Measurements from ENCODE around the gene CRABP2. TPM values are rescaled to one million over a fixed set of nuclear protein-coding genes. Genes with fewer than 3 reads are reported as not detected.

Gene CRABP2
- total and polyA plus RNA-seq, 2 donors, result 25.3 to 37.9 TPM

DNA sequence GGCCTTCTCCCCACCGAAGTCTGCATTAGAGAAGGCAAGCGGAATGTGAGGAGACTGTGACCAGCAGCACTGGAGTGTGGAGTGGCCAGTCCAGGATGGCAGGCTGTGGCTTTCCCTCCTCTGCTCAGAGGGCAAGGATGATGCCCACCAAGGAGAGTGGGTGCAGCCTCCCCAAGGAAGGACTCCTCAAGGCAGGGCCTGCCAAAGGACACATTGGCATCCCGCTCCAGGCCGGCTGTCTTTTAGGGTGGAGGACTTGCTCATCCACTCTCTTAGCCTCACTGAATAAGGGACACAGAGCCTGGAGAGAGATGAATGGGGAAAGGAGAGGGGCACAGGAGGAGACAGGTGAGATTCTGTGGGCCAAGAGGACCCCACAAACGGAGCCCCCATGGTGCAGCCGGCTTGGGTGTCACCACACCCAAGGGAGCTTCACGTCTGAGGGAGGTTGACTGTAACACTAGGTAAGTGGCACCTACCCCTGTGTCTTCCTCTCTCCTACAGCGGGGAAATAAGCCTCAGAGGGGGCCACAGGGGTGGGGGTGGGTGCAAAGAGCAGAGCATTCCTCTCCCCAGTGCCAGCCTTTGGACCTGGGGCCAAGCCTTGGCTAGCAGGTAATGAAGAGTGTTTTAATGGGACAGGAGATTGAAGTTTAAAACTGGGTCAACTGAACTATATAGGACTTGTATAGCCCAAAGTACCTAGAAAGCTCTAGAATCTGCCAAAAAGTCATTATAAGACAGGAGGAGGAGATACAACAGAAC, 24.0 kb downstream of the CRABP2 start:
- DNase-seq (ENCODE audit: extremely low spot score), result no peak
- WGBS, result 79% methylated on average over 8 of the region's 8 CpGs

DNA sequence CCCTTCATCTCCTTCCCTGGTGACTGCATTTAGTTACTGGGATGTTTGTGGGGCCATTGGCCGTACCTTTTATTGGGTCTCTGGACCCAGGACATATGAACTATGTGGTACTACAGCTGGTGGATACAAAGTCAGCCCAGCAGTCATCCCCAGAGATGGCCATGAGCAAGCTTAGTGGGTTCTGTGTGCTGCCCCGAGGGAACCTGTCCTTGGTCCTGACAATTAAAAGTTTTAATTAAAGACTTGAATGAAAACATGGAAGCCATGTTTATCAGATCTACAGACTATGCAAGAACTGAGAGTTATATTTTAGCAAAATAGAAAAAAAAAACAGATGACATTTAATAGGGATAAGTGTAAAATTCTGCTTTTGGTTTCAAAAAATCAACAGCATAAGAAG, 25.3 kb downstream of the CRABP2 start:
- no peak for DNase-seq (ENCODE audit: extremely low spot score)
- Histone ChIP-seq H3K36me3 (ENCODE audit: insufficient read depth) (no peaks in the 10 kb centered on the region), H3K4me1 (ENCODE audit: insufficient read depth) (no peaks in the 10 kb centered on the region), H3K4me3 (ENCODE audit: low read depth, low read length) (no peak overlapping the region), H3K27ac (ENCODE audit: low read depth) (no peak overlapping the region)
- 47% methylated on average over 2 of the region's 2 CpGs for WGBS

More for the DNA sequence above, 24.0 kb downstream of the CRABP2 start:
- no peak overlapping the region for H3K27ac ChIP-seq (ENCODE audit: low read depth)
- H3K4me1 ChIP-seq (ENCODE audit: insufficient read depth), result no peaks in the 10 kb centered on the region
- no peaks in the 10 kb centered on the region for H3K36me3 ChIP-seq (ENCODE audit: insufficient read depth)
- H3K4me3 ChIP-seq (ENCODE audit: low read depth, low read length), result no peak overlapping the region

DNA sequence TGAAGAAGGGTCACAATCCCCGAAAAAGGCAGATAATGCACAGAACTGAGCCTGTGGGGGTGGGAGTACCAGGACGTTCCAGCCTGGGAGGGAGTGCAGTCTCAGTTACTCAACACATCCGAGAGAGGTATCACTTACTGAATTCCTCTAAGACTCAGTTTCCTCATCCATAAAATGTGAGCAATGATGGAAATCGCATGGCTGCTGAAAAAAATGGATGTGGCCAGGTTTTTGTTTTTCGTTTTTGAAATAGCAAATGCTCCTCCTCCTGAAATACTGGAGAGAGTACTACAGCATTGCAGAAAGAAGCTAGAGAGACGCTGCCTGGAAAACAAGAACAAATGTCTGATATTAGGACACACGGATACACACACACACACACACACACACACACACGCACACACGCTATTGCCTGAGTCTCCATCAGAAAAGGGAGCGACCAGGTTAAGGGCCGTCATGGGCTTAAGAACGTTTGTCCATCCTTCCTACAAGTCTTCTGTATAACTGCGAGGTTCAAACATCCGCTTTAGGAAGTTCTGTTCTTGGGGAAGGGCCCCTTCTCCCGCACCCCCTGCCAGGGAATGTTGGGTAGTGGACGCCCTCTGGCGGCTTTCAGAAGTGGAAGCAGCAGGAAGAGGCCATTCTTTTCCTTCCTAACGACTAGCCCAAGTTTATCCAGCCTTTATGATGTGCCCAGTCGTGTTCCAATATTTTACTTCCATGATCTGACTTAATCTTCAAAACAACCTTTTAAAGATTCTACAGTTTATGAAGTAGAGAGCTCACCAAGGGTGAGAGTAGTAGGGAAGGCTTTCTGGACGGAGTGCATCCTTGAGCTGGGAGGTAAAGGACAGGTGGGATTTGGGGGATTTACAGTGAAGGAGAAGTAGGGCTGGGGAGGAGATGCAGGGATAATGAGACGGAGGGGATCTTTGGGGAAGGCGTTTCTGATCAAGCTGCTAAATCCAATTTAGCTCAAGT, 27.5 kb downstream of the CRABP2 start:
- WGBS, result 2% methylated on average over 22 of the region's 22 CpGs
- Histone ChIP-seq H3K36me3 (ENCODE audit: insufficient read depth) (no peaks in the 10 kb centered on the region), H3K27ac (ENCODE audit: low read depth) (peak overlapping the region; percentile 43), H3K4me3 (ENCODE audit: low read depth, low read length) (peak overlapping the region; percentile 49), H3K4me1 (ENCODE audit: insufficient read depth) (no peaks in the 10 kb centered on the region)
- DNase-seq (ENCODE audit: extremely low spot score), result no peak

DNA sequence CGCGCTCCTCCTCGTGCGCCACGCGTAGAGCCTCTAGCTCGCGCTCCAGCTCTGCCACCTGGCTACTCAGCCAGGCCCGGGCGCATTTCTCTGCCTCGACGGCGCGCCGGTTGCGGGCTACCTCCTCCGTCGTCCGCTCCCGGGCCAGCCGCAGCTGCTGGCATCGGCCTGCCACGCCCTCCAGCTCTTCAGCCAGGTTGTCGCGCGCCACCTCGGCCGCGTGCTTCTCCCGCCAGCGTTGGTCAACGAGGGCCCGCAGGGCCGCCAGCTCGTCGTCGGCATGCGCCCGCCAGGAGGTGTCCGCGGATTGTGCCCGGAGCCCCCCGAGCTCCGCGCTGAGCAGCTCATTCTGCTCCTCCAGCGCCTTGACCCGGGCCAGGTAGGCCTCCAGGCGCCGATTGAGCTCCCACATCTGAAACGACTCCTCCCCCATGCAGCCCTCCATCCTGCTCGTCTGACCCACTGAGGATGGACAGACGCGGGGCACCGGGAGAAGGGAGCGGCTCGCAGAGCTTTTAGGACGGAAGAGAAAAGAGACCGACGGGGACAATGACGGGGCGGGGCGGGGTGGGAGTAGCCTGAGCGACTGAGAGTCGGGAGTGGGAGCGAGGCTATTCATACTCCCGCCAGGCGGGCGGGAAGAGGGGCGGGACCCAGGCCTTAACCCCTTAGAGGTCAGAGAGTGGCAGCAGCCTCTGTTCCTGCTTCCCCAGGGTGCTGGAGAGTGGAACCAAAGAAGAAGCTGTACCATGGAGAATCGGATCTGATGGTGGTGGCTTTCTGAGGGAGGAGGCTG, 28.4 kb downstream of the CRABP2 start, which contains the start of gene NES:
Gene NES, minus strand, starts transcription at position 588 of the 796 bp plus-strand sequence. Its CDS starts 143 bp downstream, at position 445.
- no peaks in the 10 kb centered on the region for H3K36me3 ChIP-seq (ENCODE audit: insufficient read depth)
- H3K27ac ChIP-seq (ENCODE audit: low read depth), result peak within 1 kb of the TSS; percentile 55
- no peaks in the 10 kb centered on the region for H3K4me1 ChIP-seq (ENCODE audit: insufficient read depth)
- DNase-seq (ENCODE audit: extremely low spot score), result no peak
- H3K4me3 ChIP-seq (ENCODE audit: low read depth, low read length), result peak within 1 kb of the TSS; percentile 49
- 2% methylated on average over 70 of the region's 70 CpGs for WGBS

- H3K4me1 ChIP-seq (ENCODE audit: insufficient read depth), result no peaks in the 10 kb centered on the region
- peak overlapping the region; percentile 55 for H3K27ac ChIP-seq (ENCODE audit: low read depth)
- no peaks in the 10 kb centered on the region for H3K36me3 ChIP-seq (ENCODE audit: insufficient read depth)
- no peak for DNase-seq (ENCODE audit: extremely low spot score)
- 12% methylated on average over 49 of the region's 49 CpGs for WGBS
- H3K4me3 ChIP-seq (ENCODE audit: low read depth, low read length), result peak overlapping the region; percentile 49
These were observed 29.1 kb downstream of the CRABP2 start for GRCh38 chr1:156676114-156676819.

- no peaks in the 10 kb centered on the region for H3K4me1 ChIP-seq (ENCODE audit: insufficient read depth)
- peak overlapping the region; percentile 49 for H3K4me3 ChIP-seq (ENCODE audit: low read depth, low read length)
- no peak overlapping the region for H3K27ac ChIP-seq (ENCODE audit: low read depth)
- 54% methylated on average over 18 of the region's 18 CpGs for WGBS
- no peaks in the 10 kb centered on the region for H3K36me3 ChIP-seq (ENCODE audit: insufficient read depth)
- no peak for DNase-seq (ENCODE audit: extremely low spot score)
These were observed 29.9 kb downstream of the CRABP2 start for GRCh38 chr1:156675210-156676113.

DNA sequence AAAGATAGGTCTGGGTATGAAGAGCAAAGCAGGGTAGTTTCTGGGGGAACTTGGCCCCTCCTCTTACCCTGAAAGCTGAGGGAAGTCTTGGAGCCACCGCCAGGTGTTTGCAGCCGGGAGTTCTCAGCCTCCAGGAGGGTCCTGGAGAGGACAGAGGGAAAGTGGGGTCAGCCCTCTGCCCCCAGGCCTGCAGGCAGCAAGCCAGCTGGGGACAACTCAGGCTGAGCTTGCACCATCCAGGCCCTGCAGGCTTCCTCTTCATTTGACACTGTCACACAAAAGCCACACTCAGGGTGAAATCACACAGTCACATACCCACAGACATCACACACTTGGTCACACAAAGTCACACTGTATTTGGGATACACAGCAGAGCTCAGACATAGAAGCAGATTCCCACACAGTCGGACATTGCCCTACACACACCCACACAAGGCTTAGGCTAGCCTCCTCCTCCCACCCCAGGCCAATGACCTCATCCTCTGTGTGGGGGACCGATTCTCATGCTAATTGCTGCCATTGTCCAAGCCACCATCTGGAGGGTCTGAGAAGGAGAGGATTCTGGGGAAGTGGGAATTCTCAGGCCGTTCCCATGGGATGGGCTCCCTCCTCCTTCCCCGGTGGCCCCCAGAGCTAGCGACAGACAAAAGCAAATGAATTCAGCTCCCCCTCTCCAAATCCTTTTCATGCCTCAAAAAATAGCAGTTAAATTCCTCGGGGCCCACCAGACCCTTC, 31.8 kb downstream of the CRABP2 start:
- Histone ChIP-seq H3K27ac (ENCODE audit: low read depth) (no peak overlapping the region), H3K36me3 (ENCODE audit: insufficient read depth) (no peaks in the 10 kb centered on the region), H3K4me3 (ENCODE audit: low read depth, low read length) (no peak overlapping the region), H3K4me1 (ENCODE audit: insufficient read depth) (no peaks in the 10 kb centered on the region)
- DNase-seq (ENCODE audit: extremely low spot score), result no peak
- 56% methylated on average over 8 of the region's 8 CpGs for WGBS

DNA sequence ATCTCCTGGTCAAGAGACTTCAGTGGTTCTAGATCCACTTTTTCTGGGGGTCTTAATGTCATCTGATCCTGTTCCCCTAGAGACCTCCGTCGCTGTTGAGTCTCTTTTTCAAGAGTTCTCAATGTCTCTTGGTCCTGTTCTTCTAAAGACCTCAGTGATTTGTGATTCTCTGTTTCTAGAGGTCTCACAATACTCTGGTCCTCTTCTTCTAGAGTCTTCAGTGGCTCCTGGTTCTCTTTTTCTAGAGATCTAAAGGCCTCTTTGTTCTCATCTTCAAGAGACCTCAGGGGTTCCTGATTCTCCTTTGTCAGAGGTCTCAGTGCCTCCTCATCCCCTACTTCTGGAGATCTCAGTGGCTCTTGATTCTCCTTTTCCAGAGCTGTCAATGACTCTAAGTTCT, 33.6 kb downstream of the CRABP2 start:
- Histone ChIP-seq H3K4me3 (ENCODE audit: low read depth, low read length) (no peak overlapping the region), H3K36me3 (ENCODE audit: insufficient read depth) (no peaks in the 10 kb centered on the region), H3K27ac (ENCODE audit: low read depth) (no peak overlapping the region), H3K4me1 (ENCODE audit: insufficient read depth) (no peaks in the 10 kb centered on the region)
- WGBS, result 98% methylated on average over 2 of the region's 2 CpGs
- no peak for DNase-seq (ENCODE audit: extremely low spot score)

DNA sequence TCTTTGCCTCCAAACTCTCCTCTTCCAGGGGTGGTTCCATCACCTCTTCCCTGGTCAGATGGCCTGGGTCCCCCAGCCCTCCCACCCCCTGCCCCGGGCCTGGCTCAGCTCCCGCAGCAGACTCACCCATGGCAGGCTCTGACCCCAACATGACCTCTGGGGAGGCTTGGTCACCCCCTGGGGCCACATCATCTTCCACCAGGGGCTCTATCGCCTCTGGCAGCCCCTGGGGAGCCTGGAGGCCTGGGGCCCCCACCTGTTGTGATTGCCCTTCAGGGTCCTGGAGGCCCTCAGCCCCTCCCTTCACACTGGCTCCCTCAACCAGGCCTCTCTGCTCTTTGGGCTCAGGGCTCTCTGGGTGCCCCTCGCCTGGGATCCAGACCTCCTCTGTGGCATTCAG, 34.6 kb downstream of the CRABP2 start:
- Histone ChIP-seq H3K4me3 (ENCODE audit: low read depth, low read length) (no peak overlapping the region), H3K36me3 (ENCODE audit: insufficient read depth) (no peaks in the 10 kb centered on the region), H3K4me1 (ENCODE audit: insufficient read depth) (no peaks in the 10 kb centered on the region), H3K27ac (ENCODE audit: low read depth) (no peak overlapping the region)
- no peak for DNase-seq (ENCODE audit: extremely low spot score)
- 83% methylated on average over 4 of the region's 4 CpGs for WGBS

DNA sequence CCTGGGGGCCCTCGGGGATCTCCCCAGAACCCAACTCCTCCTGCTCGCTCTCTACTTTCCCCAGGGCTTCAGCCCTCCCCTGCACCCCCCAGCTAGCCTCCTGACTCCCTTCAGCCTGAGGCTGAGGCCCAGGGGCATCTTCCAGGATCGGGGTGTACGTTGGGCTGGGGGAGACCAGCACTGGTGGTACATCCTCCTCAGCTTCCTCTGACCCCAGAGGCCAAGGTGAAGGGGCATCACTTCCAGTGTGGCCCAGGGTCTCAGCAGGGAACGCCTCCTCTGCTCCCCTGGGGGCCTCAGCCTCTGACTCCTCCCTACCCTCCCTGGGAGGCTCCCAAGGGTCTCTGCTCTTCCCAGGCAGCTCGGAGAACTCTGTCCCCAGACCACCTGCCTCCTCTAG, 35.0 kb downstream of the CRABP2 start:
- Histone ChIP-seq H3K27ac (ENCODE audit: low read depth) (no peak overlapping the region), H3K4me3 (ENCODE audit: low read depth, low read length) (no peak overlapping the region), H3K36me3 (ENCODE audit: insufficient read depth) (no peaks in the 10 kb centered on the region), H3K4me1 (ENCODE audit: insufficient read depth) (no peaks in the 10 kb centered on the region)
- DNase-seq (ENCODE audit: extremely low spot score), result no peak
- WGBS, result 78% methylated on average over 6 of the region's 6 CpGs

DNA sequence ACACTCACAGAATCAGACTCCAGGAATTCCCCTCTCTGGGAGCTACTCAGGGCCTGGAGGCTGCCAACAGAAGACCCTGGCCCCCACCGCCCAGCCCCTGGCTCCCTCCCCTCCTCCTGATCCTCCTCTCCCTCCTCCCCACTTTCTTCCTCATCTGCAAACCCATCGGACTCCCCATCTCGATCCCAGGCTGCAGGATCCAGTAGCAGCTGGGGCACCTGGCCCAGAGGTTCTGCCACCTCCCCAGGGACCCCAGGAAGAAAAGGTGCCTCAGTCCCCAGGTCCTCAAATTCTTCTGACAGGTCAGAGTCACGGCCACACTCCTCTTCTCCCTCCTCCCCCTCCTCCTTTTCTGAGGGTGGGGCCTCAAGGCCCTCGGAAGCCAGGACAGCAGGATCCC, 35.6 kb downstream of the CRABP2 start:
- H3K27ac ChIP-seq (ENCODE audit: low read depth), result no peak overlapping the region
- 80% methylated on average over 5 of the region's 5 CpGs for WGBS

More for the DNA sequence above, 35.6 kb downstream of the CRABP2 start:
- Histone ChIP-seq H3K4me3 (ENCODE audit: low read depth, low read length) (no peak overlapping the region), H3K36me3 (ENCODE audit: insufficient read depth) (no peaks in the 10 kb centered on the region), H3K4me1 (ENCODE audit: insufficient read depth) (no peaks in the 10 kb centered on the region)
- DNase-seq (ENCODE audit: extremely low spot score), result no peak

Measured in urinary bladder (tissue), 4 donors.